Epithelial cell of proximal tubule (primary cell): Measurements from ENCODE around the gene SCLT1. TPM values are rescaled to one million over a fixed set of nuclear protein-coding genes. Genes with fewer than 3 reads are reported as not detected.

Source experiments
- DNase-seq: peaks from one replicate; pipeline ENCODE4 v3.0.0-alpha.2; 2011; ENCODE audit warnings: low read depth
- H3K4me3 ChIP-seq: 2 replicates; pipeline ENCODE4 v1.5.1; 2011; ENCODE audit warnings: low read depth, mild to moderate bottlenecking, low read length
- CTCF ChIP-seq: conservative IDR thresholded peaks from 2 replicates; pipeline ENCODE4 v1.5.1; 2012; ENCODE audit warnings: low read depth, mild to moderate bottlenecking, low read length
- total RNA-seq: library from RNA; depleted of rRNA; stranded (reverse); fragments of >200 nt; gene quantifications from 2 replicates; pipeline ENCODE4 v1.2.3, GENCODE V29; 2015

Gene SCLT1
- total RNA-seq, 1 donor from 2014 or later, result 14.5 TPM

- no peak for TF ChIP-seq CTCF
- no peak overlapping the region for H3K4me3 ChIP-seq
- DNase-seq, result no peak
These were observed 109.4 kb downstream of the SCLT1 start for GRCh38 chr4:128983771-128984485.

- TF ChIP-seq CTCF, result no peak
- no peak overlapping the region for H3K4me3 ChIP-seq
- no peak for DNase-seq
These were observed 112.0 kb downstream of the SCLT1 start for GRCh38 chr4:128981377-128981776.

DNA sequence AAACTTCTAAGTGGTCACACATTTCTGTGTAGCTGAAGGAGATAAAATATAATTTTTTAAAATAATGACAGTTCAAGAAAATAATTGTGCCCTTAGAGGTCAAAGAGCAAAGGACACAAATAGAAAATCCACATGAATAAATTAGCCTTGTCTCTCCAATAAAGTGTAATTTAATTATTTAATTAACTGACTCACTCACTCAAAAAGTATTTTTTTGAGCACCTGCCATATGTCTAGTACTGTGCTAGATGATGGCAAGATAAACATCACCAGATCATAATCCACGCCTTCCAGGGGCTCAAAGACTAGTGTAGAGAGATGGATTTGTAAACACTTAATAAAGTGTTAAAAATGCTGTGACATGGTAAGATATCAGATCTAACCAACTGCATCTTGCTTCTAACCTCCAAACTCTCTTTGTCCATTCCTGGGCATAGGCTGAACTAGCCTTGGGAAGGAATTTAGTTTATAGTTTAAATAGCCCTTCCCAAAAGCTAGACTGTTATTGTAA, 112.5 kb downstream of the SCLT1 start:
- no peak for DNase-seq
- H3K4me3 ChIP-seq, result no peak overlapping the region
- TF ChIP-seq CTCF, result no peak

- no peak for TF ChIP-seq CTCF
These were observed 113.4 kb downstream of the SCLT1 start for GRCh38 chr4:128979934-128980333.

GRCh38 chr4:128978985-128979384, 114.4 kb downstream of the SCLT1 start:
- no peak for TF ChIP-seq CTCF
- no peak overlapping the region for H3K4me3 ChIP-seq
- no peak for DNase-seq

More at GRCh38 chr4:128979934-128980333, 113.4 kb downstream of the SCLT1 start:
- peak; percentile 47 for DNase-seq
- H3K4me3 ChIP-seq, result no peak overlapping the region

DNA sequence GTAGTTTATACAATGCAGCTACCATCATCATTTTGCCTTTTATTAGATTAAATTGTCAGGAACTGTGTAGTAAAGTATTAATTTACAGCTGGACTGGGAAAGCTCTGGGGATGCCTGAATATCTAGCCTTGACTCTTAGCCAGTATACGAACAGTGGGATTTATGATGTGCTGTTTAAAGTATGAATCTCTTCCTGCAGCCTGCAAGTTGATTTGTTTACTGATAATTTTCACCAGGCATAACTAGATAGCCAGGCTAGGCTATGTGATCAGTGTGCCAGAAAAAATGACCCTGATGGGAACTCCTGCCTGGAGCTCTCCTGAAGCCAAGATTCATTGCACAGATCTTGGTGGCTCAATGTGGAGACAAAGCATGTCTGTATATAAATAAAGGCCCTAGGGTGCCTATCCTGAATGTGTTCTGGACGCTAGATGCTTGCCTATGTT, 119.2 kb downstream of the SCLT1 start:
- no peak for DNase-seq
- H3K4me3 ChIP-seq, result no peak overlapping the region
- TF ChIP-seq CTCF, result no peak

- no peak for TF ChIP-seq CTCF
- DNase-seq, result no peak
These were observed 120.0 kb downstream of the SCLT1 start for GRCh38 chr4:128973384-128973783.

More at GRCh38 chr4:128973384-128973783, 120.0 kb downstream of the SCLT1 start:
- H3K4me3 ChIP-seq, result no peak overlapping the region
